ENCODE measurements around the gene TACC2.

Gene TACC2

GRCh38 chr10:122302315-122302714 lies 313.4 kb downstream of the TACC2 start:
- DNase-seq: no peak

- no peak for DNase-seq
These were observed 314.5 kb downstream of the TACC2 start for GRCh38 chr10:122303271-122304053.
